Ishikawa (cell line): ENCODE measurements around the gene CCL7.

Source experiments
- CEBPB ChIP-seq: IDR thresholded peaks from 2 replicates; pipeline ENCODE4 v1.6.1; 2012
- CREB1 ChIP-seq: IDR thresholded peaks from 2 replicates; pipeline ENCODE4 v1.6.1; 2012; ENCODE audit warnings: low read depth
- EGR1 ChIP-seq: IDR thresholded peaks from 2 replicates; pipeline ENCODE4 v1.6.1; 2012
- EP300 ChIP-seq: IDR thresholded peaks from 2 replicates; pipeline ENCODE4 v1.6.1; 2012; ENCODE audit warnings: borderline replicate concordance
- FOXM1 ChIP-seq: IDR thresholded peaks from 2 replicates; pipeline ENCODE4 v1.6.1; 2012; ENCODE audit warnings: low read depth, borderline replicate concordance
- NFIC ChIP-seq: IDR thresholded peaks from 2 replicates; pipeline ENCODE4 v1.6.1; 2012
- RAD21 ChIP-seq: IDR thresholded peaks from 2 replicates; pipeline ENCODE4 v1.6.1; 2012; ENCODE audit warnings: low read depth
- TAF1 ChIP-seq: IDR thresholded peaks from 2 replicates; pipeline ENCODE4 v1.6.1; 2012; ENCODE audit warnings: low read depth, mild to moderate bottlenecking
- TCF12 ChIP-seq: IDR thresholded peaks from 2 replicates; pipeline ENCODE4 v1.6.1; 2012; ENCODE audit warnings: low read depth
- TEAD4 ChIP-seq: IDR thresholded peaks from 2 replicates; pipeline ENCODE4 v1.6.1; 2012
- YY1 ChIP-seq: IDR thresholded peaks from 2 replicates; pipeline ENCODE4 v1.6.1; 2012; ENCODE audit warnings: low read depth
- ZBTB7A ChIP-seq: IDR thresholded peaks from 2 replicates; pipeline ENCODE4 v1.6.1; 2012; ENCODE audit warnings: low read depth
- TF ChIP-seq, protein P1 (sequence below): IDR thresholded peaks from 2 replicates; pipeline ENCODE4 v1.6.1; 2012; ENCODE audit warnings: low read depth, mild to moderate bottlenecking
- TF ChIP-seq, protein P2 (sequence below): IDR thresholded peaks from 2 replicates; pipeline ENCODE4 v1.6.1; 2012
- TF ChIP-seq, protein P3 (sequence below): IDR thresholded peaks from 2 replicates; pipeline ENCODE4 v1.6.1; 2012

The CCL7 gene

DNA sequence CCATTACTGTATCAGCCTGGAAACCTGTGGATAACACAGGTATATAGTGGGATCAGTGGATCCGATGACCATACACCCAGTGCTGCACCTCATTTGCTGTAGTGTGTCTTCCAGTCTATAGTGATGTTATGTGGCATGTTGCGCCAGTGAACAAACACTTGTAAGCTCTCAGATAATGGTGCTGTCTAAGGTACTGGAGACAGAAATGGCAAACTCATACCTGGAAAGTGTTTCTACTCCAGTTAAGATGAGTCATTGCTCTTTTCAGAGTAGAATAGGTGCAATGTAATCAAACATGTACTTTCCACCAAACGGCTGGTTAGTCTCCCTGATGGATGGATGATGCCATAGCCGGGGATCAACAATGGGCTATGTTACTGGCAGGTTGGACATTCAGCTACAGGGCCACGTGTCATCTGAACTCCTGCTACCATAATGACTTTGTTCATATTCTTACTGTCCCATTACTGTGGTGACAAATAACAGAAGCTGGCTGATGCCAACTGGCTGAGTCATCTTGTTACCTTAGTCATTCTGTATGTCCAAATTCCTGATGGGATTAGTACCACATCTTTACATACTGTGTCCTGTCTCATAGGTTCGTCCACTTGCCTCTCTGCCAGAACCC is 21.8 kb downstream of the CCL7 start:
- no peak for TF ChIP-seq TEAD4
- TF ChIP-seq, protein P1, sequence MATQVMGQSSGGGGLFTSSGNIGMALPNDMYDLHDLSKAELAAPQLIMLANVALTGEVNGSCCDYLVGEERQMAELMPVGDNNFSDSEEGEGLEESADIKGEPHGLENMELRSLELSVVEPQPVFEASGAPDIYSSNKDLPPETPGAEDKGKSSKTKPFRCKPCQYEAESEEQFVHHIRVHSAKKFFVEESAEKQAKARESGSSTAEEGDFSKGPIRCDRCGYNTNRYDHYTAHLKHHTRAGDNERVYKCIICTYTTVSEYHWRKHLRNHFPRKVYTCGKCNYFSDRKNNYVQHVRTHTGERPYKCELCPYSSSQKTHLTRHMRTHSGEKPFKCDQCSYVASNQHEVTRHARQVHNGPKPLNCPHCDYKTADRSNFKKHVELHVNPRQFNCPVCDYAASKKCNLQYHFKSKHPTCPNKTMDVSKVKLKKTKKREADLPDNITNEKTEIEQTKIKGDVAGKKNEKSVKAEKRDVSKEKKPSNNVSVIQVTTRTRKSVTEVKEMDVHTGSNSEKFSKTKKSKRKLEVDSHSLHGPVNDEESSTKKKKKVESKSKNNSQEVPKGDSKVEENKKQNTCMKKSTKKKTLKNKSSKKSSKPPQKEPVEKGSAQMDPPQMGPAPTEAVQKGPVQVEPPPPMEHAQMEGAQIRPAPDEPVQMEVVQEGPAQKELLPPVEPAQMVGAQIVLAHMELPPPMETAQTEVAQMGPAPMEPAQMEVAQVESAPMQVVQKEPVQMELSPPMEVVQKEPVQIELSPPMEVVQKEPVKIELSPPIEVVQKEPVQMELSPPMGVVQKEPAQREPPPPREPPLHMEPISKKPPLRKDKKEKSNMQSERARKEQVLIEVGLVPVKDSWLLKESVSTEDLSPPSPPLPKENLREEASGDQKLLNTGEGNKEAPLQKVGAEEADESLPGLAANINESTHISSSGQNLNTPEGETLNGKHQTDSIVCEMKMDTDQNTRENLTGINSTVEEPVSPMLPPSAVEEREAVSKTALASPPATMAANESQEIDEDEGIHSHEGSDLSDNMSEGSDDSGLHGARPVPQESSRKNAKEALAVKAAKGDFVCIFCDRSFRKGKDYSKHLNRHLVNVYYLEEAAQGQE: peak; percentile 63
- no peak for TF ChIP-seq CEBPB

DNA sequence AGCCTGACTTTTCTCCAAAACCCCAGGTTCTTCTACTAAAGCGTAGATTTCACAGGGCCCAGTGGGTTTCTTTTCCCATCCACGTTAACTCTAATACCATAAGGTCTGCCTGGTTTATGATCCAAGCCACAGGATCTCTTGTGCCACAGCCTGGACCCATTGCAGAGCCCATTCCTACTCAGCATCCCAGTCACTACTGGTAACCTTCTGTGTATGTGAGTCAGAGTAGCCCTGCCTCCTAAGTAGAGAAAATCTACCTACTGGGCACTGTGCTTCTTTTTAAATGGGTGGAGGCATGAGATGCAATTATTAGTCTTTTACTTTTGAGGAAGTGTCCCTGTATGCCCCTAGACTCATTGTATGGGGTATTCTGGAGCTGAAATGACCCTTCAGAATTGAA is 29.0 kb downstream of the CCL7 start:
- TF ChIP-seq TEAD4 (no peak), TAF1 (no peak), RAD21 (no peak)

DNA sequence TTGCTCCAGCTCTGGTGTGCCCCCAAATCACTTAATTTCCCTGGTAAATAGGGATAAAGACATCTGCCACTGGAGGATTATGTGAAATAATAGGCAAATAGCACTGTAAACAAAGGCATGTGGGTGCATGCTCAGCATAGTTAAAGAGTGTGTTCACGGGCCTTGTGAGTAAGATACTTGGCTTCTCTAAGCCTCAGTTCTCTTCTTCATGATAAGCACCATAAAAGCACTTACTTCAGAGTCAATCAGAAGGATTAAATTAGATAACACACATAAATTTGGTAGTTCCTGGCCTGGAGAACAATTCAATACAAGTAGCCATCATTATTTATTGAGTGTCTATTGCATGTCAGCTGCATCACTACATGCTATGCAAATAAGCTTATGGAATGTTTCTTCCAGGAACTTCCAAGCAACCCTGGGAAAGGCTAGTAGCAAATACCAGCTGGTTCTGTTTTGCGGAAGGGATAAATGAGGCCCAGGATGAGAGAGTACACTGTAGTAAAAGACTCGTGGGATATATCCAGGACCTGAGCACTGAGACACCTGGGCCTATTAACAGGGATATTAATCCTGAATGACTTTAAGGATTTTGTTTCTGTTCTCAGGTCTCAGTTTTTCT is 30.0 kb downstream of the CCL7 start:
- TF ChIP-seq CREB1 (no peak), YY1 (no peak), TCF12 (no peak), TEAD4 (no peak), ZBTB7A (no peak), TAF1 (no peak), FOXM1 (no peak), EGR1 (no peak), NFIC (no peak), RAD21 (no peak), EP300 (no peak), CEBPB (no peak)
- TF ChIP-seq, protein P2, sequence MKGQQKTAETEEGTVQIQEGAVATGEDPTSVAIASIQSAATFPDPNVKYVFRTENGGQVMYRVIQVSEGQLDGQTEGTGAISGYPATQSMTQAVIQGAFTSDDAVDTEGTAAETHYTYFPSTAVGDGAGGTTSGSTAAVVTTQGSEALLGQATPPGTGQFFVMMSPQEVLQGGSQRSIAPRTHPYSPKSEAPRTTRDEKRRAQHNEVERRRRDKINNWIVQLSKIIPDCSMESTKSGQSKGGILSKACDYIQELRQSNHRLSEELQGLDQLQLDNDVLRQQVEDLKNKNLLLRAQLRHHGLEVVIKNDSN: no peak
- TF ChIP-seq, protein P3, sequence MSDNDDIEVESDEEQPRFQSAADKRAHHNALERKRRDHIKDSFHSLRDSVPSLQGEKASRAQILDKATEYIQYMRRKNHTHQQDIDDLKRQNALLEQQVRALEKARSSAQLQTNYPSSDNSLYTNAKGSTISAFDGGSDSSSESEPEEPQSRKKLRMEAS: no peak
- TF ChIP-seq, protein P1: no peak

DNA sequence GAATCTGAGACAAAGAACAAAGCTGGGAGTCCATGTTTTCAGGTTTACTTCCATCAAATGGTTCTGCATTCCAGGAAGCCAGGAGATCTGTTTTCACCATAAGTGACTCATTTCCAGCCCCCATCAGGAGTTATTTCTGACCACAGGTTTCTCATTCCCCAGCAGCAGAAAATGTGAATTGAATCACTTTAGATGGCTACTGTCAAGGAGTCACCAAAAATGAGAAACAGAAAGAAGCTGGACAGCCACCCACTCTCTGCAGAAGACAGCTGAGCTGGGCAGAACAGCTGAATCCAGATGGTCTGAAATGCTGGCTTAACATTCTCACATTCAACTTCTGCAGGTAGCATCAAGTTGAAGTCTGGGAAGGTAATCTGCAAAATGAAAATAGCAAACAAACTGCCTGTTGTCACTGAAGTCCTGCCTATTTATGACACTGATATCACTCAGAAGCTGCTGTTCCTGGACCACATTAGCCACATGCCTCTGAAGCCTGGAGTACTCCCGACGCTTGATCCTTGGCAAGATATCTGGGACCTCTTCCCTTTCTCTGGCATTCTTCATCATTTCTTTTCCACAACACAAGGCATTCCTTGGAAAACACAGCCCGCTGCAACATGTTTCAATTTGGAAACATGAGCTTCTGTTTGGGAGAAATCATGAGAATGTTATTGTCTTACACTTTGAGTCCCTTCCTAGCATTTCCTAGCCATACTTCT is 30.8 kb downstream of the CCL7 start:
- TF ChIP-seq TEAD4: no peak
- TF ChIP-seq FOXM1: no peak
- TF ChIP-seq ZBTB7A: no peak
- no peak for TF ChIP-seq NFIC
- TF ChIP-seq, protein P1: no peak
- TF ChIP-seq EGR1: no peak
- TF ChIP-seq EP300: no peak
- no peak for TF ChIP-seq TCF12
- TF ChIP-seq, protein P2: no peak
- TF ChIP-seq TAF1: no peak
- TF ChIP-seq CEBPB: no peak

DNA sequence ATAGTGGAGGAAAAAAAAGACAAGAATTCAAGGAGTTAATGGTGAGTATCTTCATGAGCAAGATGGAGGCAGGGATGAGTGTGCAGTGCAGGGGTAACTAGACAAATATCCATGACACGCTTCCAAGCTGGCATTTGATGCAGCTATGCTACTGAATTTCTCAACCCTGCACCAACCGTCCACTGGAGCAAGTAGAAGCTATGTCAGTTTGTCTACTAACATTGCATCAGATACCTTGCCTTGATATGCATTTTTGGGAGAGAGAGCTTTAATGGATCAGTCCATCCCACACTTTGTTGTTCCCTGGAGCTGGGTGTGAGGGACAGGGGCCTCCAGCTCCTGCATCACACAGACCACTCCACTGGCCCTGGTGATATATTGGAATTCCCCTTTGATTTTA is 32.0 kb downstream of the CCL7 start:
- no peak for TF ChIP-seq FOXM1
- TF ChIP-seq YY1: no peak
- TF ChIP-seq TEAD4: no peak
- TF ChIP-seq ZBTB7A: no peak
- TF ChIP-seq CREB1: no peak
- no peak for TF ChIP-seq CEBPB
- no peak for TF ChIP-seq EGR1
- no peak for TF ChIP-seq TCF12
- TF ChIP-seq, protein P1: no peak
- TF ChIP-seq, protein P3: no peak
- TF ChIP-seq EP300: no peak
- no peak for TF ChIP-seq NFIC
- TF ChIP-seq, protein P2: no peak
- no peak for TF ChIP-seq RAD21
- TF ChIP-seq TAF1: no peak
